ENCODE measurements around the gene PCDHA7. TPM values are rescaled to one million over a fixed set of nuclear protein-coding genes. Genes with fewer than 3 reads are reported as not detected.
"Not testable (repeated sequence)": the region's sequence is repeated elsewhere in the genome, so short reads cannot be mapped to it uniquely, and the experiment has no call there.

The PCDHA7 gene
- total RNA-seq, 1 experiment from 2014 or later: not detected

- Histone ChIP-seq H3K4me2 (no peak overlapping the region), H4K20me1 (ENCODE audit: insufficient read depth) (no peaks in the 10 kb centered on the region), H3K36me3 (ENCODE audit: low read depth) (no peaks in the 10 kb centered on the region), H3K27ac (no peak overlapping the region), H3K9me3 (ENCODE audit: insufficient read depth, low read depth) (no peaks in the 10 kb centered on the region; the same call in 1 of the 2 replicates), H3K79me2 (ENCODE audit: low read depth) (no peaks in the 10 kb centered on the region), H3K9me2 (ENCODE audit: insufficient read depth) (no peaks in the 10 kb centered on the region), H2AFZ (no peak overlapping the region), H3K4me3 (no peak overlapping the region), H3K4me1 (replicated peaks; ENCODE audit: insufficient read depth) (no peaks in the 10 kb centered on the region), H3F3A (ENCODE audit: insufficient read depth, low read depth) (no peaks in the 10 kb centered on the region), H3K27me3 (ENCODE audit: insufficient read depth, low read depth) (no peaks in the 10 kb centered on the region)
- BruUV-seq (replicated peaks): no TSS peak
- CTCF ChIA-PET: no interaction called here
- intact Hi-C loops (cut with micrococcal nuclease; ENCODE audit: unreplicated experiment): no loop called here
- POLR2A ChIA-PET (ENCODE audit: unreplicated experiment): no interaction called here
- no peak for TF ChIP-seq EZH2 (IDR thresholded peaks at IDR 0.05; ENCODE audit: low read depth)
- TF ChIP-seq CTCF (conservative IDR thresholded peaks at IDR 0.05): no peak
- DNase-seq: no peak
Observed at GRCh38 chr5:140823475-140823874, 10.6 kb upstream of the PCDHA7 start.

GRCh38 chr5:140827704-140828361 is 6.2 kb upstream of the PCDHA7 start, which contains the start of gene PCDHA6:
TSS of gene PCDHA6 (plus strand) at chr5:140827960. CDS start at chr5:140828092, 132 bp downstream.
- TF ChIP-seq CTCF (conservative IDR thresholded peaks at IDR 0.05) (no peak), EZH2 (IDR thresholded peaks at IDR 0.05; ENCODE audit: low read depth) (no peak)
- no peak for DNase-seq
- CTCF ChIA-PET: interaction anchor here (1.0 kb wide), 1 partner anchor 14 kb away, joined by 3 read pairs; no protein-coding TSS in a partner anchor
- Histone ChIP-seq H3K27me3 (ENCODE audit: insufficient read depth, low read depth) (no peaks in the 10 kb centered on the region), H3K36me3 (ENCODE audit: low read depth) (no peaks in the 10 kb centered on the region), H3K79me2 (ENCODE audit: low read depth) (no peaks in the 10 kb centered on the region), H3K9me2 (ENCODE audit: insufficient read depth) (no peaks in the 10 kb centered on the region), H3K4me3 (no peak within 1 kb of the TSS), H3K9me3 (ENCODE audit: insufficient read depth, low read depth) (no peaks in the 10 kb centered on the region; the same call in 1 of the 2 replicates), H4K20me1 (ENCODE audit: insufficient read depth) (no peaks in the 10 kb centered on the region), H3K4me2 (no peak within 1 kb of the TSS), H3K27ac (no peak within 1 kb of the TSS), H3F3A (ENCODE audit: insufficient read depth, low read depth) (no peaks in the 10 kb centered on the region), H3K4me1 (replicated peaks; ENCODE audit: insufficient read depth) (no peaks in the 10 kb centered on the region), H2AFZ (no peak within 1 kb of the TSS)
- POLR2A ChIA-PET (ENCODE audit: unreplicated experiment): no interaction called here
- BruUV-seq (replicated peaks): no TSS peak
- intact Hi-C loops (cut with micrococcal nuclease; ENCODE audit: unreplicated experiment): no loop called here

- Histone ChIP-seq H3K4me3 (no peak overlapping the region), H3K27me3 (ENCODE audit: insufficient read depth, low read depth) (no peaks in the 10 kb centered on the region), H3K27ac (no peak overlapping the region), H3K36me3 (ENCODE audit: low read depth) (no peaks in the 10 kb centered on the region), H4K20me1 (ENCODE audit: insufficient read depth) (no peaks in the 10 kb centered on the region), H3K9me3 (ENCODE audit: insufficient read depth, low read depth) (no peaks in the 10 kb centered on the region; the same call in 1 of the 2 replicates), H3K4me1 (replicated peaks; ENCODE audit: insufficient read depth) (no peaks in the 10 kb centered on the region), H3F3A (ENCODE audit: insufficient read depth, low read depth) (no peaks in the 10 kb centered on the region), H2AFZ (no peak overlapping the region), H3K4me2 (no peak overlapping the region), H3K9me2 (ENCODE audit: insufficient read depth) (no peaks in the 10 kb centered on the region), H3K79me2 (ENCODE audit: low read depth) (no peaks in the 10 kb centered on the region)
- no peak for TF ChIP-seq CTCF (conservative IDR thresholded peaks at IDR 0.05)
- TF ChIP-seq EZH2 (IDR thresholded peaks at IDR 0.05; ENCODE audit: low read depth): no peak
- DNase-seq: no peak
- ChIA-PET CTCF (interaction anchor here (1.0 kb wide), 1 partner anchor 13 kb away, joined by 3 read pairs; no protein-coding TSS in a partner anchor), POLR2A (ENCODE audit: unreplicated experiment) (no interaction called here)
- BruUV-seq (replicated peaks): no TSS peak
- intact Hi-C loops (cut with micrococcal nuclease; ENCODE audit: unreplicated experiment): no loop called here
Observed at GRCh38 chr5:140828362-140828737, 5.7 kb upstream of the PCDHA7 start.

- H3K9me3 ChIP-seq (ENCODE audit: insufficient read depth, low read depth); H3K27ac ChIP-seq; H3K4me2 ChIP-seq; H3K79me2 ChIP-seq (ENCODE audit: low read depth); H3K9me2 ChIP-seq (ENCODE audit: insufficient read depth); H3F3A ChIP-seq (ENCODE audit: insufficient read depth, low read depth); intact Hi-C loops (cut with micrococcal nuclease; ENCODE audit: unreplicated experiment); H2AFZ ChIP-seq; CTCF ChIA-PET; H3K36me3 ChIP-seq (ENCODE audit: low read depth); H4K20me1 ChIP-seq (ENCODE audit: insufficient read depth); H3K4me3 ChIP-seq; DNase-seq; H3K4me1 ChIP-seq (replicated peaks; ENCODE audit: insufficient read depth); BruUV-seq (replicated peaks); H3K27me3 ChIP-seq (ENCODE audit: insufficient read depth, low read depth); POLR2A ChIA-PET (ENCODE audit: unreplicated experiment): not testable (repeated sequence)
Observed at GRCh38 chr5:140829511-140830501, 4.3 kb upstream of the PCDHA7 start.

Data from PC-9 (cell line).